ENCODE measurements around the gene TNFRSF13B. TPM values are rescaled to one million over a fixed set of nuclear protein-coding genes. Genes with fewer than 3 reads are reported as not detected.

TNFRSF13B gene
- total and polyA plus RNA-seq, 2 donors (not counting 3 experiments of a cell fraction or from before 2014, with no cell fraction given) = not detected

DNA sequence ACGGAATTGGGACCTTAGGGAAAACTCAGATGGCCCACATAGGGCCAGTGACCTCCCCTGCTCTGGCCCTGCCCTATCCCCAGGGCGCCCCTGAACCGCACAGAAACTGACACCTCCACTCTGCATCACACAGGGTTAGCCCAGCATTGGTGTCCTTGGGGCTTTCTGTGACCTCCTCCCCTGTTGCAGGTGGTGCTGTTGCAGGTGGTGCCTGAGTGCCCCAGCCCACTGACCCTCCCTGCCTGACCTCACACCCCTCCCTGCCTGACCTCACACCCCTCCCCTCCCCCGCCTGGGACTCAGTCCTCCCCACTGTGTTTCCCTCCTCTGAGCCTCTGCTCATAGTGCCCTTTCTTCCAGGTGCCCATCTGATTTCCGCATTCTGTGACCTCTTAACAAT is 21.4 kb downstream of the TNFRSF13B start:
- TF ChIP-seq EZH2 (IDR thresholded peaks at IDR 0.05; ENCODE audit: borderline replicate concordance, low read depth, low read length, severe bottlenecking) = no peak
- TF ChIP-seq POLR2AphosphoS5 (IDR thresholded peaks at IDR 0.05; ENCODE audit: insufficient read depth, low read depth, low read length) = no peak
- no peak for TF ChIP-seq MAX (IDR thresholded peaks at IDR 0.05; ENCODE audit: insufficient read depth, insufficient read length)
- no peak for TF ChIP-seq FOS (IDR thresholded peaks at IDR 0.05; ENCODE audit: borderline replicate concordance, insufficient read depth, low read length)
- no peak for TF ChIP-seq POLR2A (IDR thresholded peaks at IDR 0.05; ENCODE audit: low read depth, low read length)
- TF ChIP-seq JUN (IDR thresholded peaks at IDR 0.05; ENCODE audit: borderline replicate concordance, insufficient read depth, insufficient read length, low read depth) = no peak
- no peak for TF ChIP-seq GATA2 (IDR thresholded peaks at IDR 0.05; ENCODE audit: insufficient read depth, insufficient read length, low read depth, low read length)
- TF ChIP-seq CTCF (IDR thresholded peaks at IDR 0.05; ENCODE audit: extremely low read depth in 1 of 2, insufficient read depth in 1 of 2, low read depth in 1 of 2, low read length in 2 of 2) = no peak
- TF ChIP-seq MYC (IDR thresholded peaks at IDR 0.05; ENCODE audit: low read depth, low read length) = no peak
- Histone ChIP-seq H3K4me2 (ENCODE audit: insufficient read depth, low read length) (no peak overlapping the region), H2AFZ (ENCODE audit: low read depth, low read length) (no peak overlapping the region), H3K9me1 (replicated peaks; ENCODE audit: control insufficient read depth, extremely low read depth, insufficient read depth, low read length) (no peaks in the 10 kb centered on the region), H3K9me3 (replicated peaks; ENCODE audit: control insufficient read depth, insufficient read depth, low read length) (peaks cover 5% of the 10 kb centered on the region), H3K27ac (ENCODE audit: insufficient read depth, low read depth, low read length) (no peak overlapping the region), H3K27me3 (ENCODE audit: control insufficient read depth in 2 of 2, insufficient read depth in 2 of 2, low read length in 2 of 2) (no peaks in the 10 kb centered on the region), H3K4me3 (replicated peaks in 1 of 3; ENCODE audit: insufficient read depth in 1 of 3, low read depth in 1 of 3, low read length in 3 of 3) (no peak overlapping the region), H3K4me1 (ENCODE audit: control insufficient read depth, extremely low read depth, insufficient read depth, low read length) (no peaks in the 10 kb centered on the region), H3K79me2 (ENCODE audit: control insufficient read depth, insufficient read depth, low read length) (no peaks in the 10 kb centered on the region), H3K9ac (replicated peaks; ENCODE audit: extremely low read depth, insufficient read depth, low read length) (no peak overlapping the region), H4K20me1 (replicated peaks; ENCODE audit: control insufficient read depth, extremely low read depth, insufficient read depth, low read length) (no peaks in the 10 kb centered on the region), H3K36me3 (ENCODE audit: control insufficient read depth in 2 of 2, extremely low read depth in 1 of 2, insufficient read depth in 2 of 2, low read length in 2 of 2) (no peaks in the 10 kb centered on the region)
- dilution Hi-C loops (cut with MboI; ENCODE audit: extremely low pct_ligation_motif_present, low sequenced_read_pairs) = no loop called here
- FAIRE-seq = no peak
- DNase-seq (ENCODE audit: low read depth, low spot score) = no peak
- no TSS peak for BruUV-seq (replicated peaks)
- POLR2A ChIA-PET = no interaction called here
- CTCF ChIA-PET = no interaction called here
- intact Hi-C loops (cut with micrococcal nuclease) = no loop called here
